Adrenal gland (tissue), 12 donors: Measurements from ENCODE around the gene CCDC93. TPM values are rescaled to one million over a fixed set of nuclear protein-coding genes. Genes with fewer than 3 reads are reported as not detected.

Experiments used
- DNase-seq, 7 donors: peaks; one replicate each; pipeline ENCODE4 v3.0.0-alpha.2; 2019 to 2020
- H3K27ac ChIP-seq, 5 donors: fragments of 200-600 bp; sonication (generic) in 4 of 5; 1 replicate in 3 of 5; 2 replicates in 2 of 5; pipeline versions ENCODE4 v1.5.1 to v1.8.0; 2016 to 2020; ENCODE audit warnings: mild to moderate bottlenecking in 1 of 5
- H3K27me3 ChIP-seq: fragments of 200-600 bp; 2 replicates; pipeline ENCODE4 v1.8.0; 2021
- H3K36me3 ChIP-seq, 2 donors: fragments of 200-600 bp; replicated peaks in 1 of 2; 1 replicate in 1 of 2; 2 replicates in 1 of 2; pipeline versions ENCODE4 v1.5.1 to v1.8.0; 2018 to 2022
- H3K4me1 ChIP-seq, 2 donors: fragments of 200-600 bp; replicated peaks in 1 of 2; 1 replicate in 1 of 2; 2 replicates in 1 of 2; pipeline versions ENCODE4 v1.5.1 to v1.8.0; 2018 to 2021
- H3K4me3 ChIP-seq, 4 donors: fragments of 200-600 bp; sonication (generic) in 3 of 4; one replicate each; pipeline ENCODE4 v1.5.1; 2016 to 2018
- H3K9me3 ChIP-seq, 3 donors: fragments of 200-600 bp; sonication (generic) in 1 of 3; replicated peaks in 1 of 3; 1 replicate in 2 of 3; 2 replicates in 1 of 3; pipeline versions ENCODE4 v1.5.1 to v1.8.0; 2016 to 2021
- POLR2A ChIP-seq, 2 donors: fragments of 450-650 bp; IDR thresholded peaks; one replicate each; pipeline ENCODE4 v1.6.1; 2017; ENCODE audit warnings: antibody characterized with exemption in 2 of 2, mild to moderate bottlenecking in 2 of 2, moderate library complexity in 1 of 2
- WGBS, 4 donors: extraction: QIAGEN DNeasy Blood & Tissue Kit in 2 of 4; methylation state at CpG; one replicate each; pipeline versions ENCODE4 v1.1.5 to v1.1.7; 2013 to 2017; 5-methylcytosine and 5-hydroxymethylcytosine counted together
- intact Hi-C, 2 donors: fragments of 100-400 bp; cut with DNase I; formaldehyde crosslinking; loops; one replicate each; pipeline versions ENCODE4 v1.14.1 to v1.15.0; 2022 to 2023
- polyA plus RNA-seq, 3 donors: library from polyadenylated mRNA; stranded (reverse); fragments of 200-250 nt in 2 of 3; fragments of 350-450 nt in 1 of 3; fragmentation: Illumina TruSeq in 1 of 3; extraction: RNeasy Lipid Tissue Mini Kit (QIAGEN cat#74804) in 1 of 3; gene quantifications; one replicate each; pipeline ENCODE4 v1.2.3, GENCODE V29; 2013 to 2014
- total RNA-seq, 9 donors: library from RNA; depleted of rRNA in 4 of 9; stranded (reverse); fragments of >200 nt in 4 of 9; fragments of 120-200 nt in 1 of 9; fragmentation: NEBNext Ultra II Directional in 1 of 9; extraction: Animal tissue kit (Norgen Biotek cat#: 25700) in 1 of 9; gene quantifications; one replicate each; pipeline versions ENCODE4 v1.1.0 to v1.2.4, GENCODE V29; 2013 to 2023
- TF ChIP-seq, protein P1 (sequence below), 6 experiments: fragments of 450-650 bp in 4 of 6; fragments of 200-600 bp in 2 of 6; sonication (generic) in 1 of 6; IDR thresholded peaks; 1 replicate in 5 of 6; 2 replicates in 1 of 6; pipeline versions ENCODE4 v1.5.1 to v1.8.0; 2016 to 2021; ENCODE audit warnings: antibody characterized with exemption in 6 of 6, mild to moderate bottlenecking in 2 of 6, moderate library complexity in 1 of 6
- donor health status: healthy with polysubstance abuse.
- donor health status: Bipolar disorder and iron deficiency.
- donor health status: DM: yes; HTN: yes; CAD: no.
- donor health status: DM: no; HTN: no; CAD: no.
- donor health status: DM: no; HTN: no; CAD: no.
- donor health status: DM: yes; HTN: yes; CAD: no.

CCDC93 gene
- total and polyA plus RNA-seq, 12 donors = 10.9 to 50.6 (median 33.8) TPM

GRCh38 chr2:117945296-117945695, 68.6 kb downstream of the CCDC93 start:
- Histone ChIP-seq H3K9me3 (no peaks in the 10 kb centered on the region), H3K27me3 (no peaks in the 10 kb centered on the region), H3K4me3 (no peak overlapping the region), H3K27ac (peak overlapping the region in 2 of 5 donors; percentile 0 to 9), H3K4me1 (peaks cover 10 to 21% of the 10 kb centered on the region in 2 donors), H3K36me3 (peaks cover 0 to 92% of the 10 kb centered on the region in 2 donors)
- WGBS, 4 donors = 67 to 82% (median 71%) methylated on average over 5 of the region's 5 CpGs
- intact Hi-C loops = loop anchor here in 1 of 2 donors (10.0 kb wide), 2 partner anchors 50 to 110 kb away; no protein-coding TSS in a partner anchor
- DNase-seq = peak in 2 of 7 donors; percentile 28 to 58
- TF ChIP-seq, protein P1, sequence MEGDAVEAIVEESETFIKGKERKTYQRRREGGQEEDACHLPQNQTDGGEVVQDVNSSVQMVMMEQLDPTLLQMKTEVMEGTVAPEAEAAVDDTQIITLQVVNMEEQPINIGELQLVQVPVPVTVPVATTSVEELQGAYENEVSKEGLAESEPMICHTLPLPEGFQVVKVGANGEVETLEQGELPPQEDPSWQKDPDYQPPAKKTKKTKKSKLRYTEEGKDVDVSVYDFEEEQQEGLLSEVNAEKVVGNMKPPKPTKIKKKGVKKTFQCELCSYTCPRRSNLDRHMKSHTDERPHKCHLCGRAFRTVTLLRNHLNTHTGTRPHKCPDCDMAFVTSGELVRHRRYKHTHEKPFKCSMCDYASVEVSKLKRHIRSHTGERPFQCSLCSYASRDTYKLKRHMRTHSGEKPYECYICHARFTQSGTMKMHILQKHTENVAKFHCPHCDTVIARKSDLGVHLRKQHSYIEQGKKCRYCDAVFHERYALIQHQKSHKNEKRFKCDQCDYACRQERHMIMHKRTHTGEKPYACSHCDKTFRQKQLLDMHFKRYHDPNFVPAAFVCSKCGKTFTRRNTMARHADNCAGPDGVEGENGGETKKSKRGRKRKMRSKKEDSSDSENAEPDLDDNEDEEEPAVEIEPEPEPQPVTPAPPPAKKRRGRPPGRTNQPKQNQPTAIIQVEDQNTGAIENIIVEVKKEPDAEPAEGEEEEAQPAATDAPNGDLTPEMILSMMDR (IDR thresholded peaks at IDR 0.05) = no peak
- no peak for TF ChIP-seq POLR2A (IDR thresholded peaks at IDR 0.05)

DNA sequence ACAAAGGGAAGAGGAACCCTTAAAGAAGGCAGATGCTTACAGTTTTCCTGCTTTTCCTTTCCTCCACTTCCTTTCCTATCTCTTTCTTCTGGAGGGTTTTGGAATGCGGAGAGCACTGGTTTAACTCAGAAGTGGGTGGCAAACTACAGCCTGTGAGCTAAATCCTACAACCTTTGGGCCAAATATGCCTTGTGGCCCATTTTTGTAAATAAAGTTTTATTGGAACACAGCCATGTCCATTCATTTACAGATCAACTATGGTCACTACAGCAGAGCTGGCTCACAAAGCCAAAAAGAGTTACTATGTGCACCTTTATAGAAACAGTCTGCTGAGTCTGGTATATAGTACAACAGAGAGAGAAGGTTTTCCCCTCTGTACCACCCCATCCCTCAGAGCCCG, 69.1 kb downstream of the CCDC93 start:
- 98 to 100% (median 100%) methylated on average over 2 of the region's 2 CpGs for WGBS, 4 donors
- Histone ChIP-seq H3K4me1 (peaks cover 10 to 21% of the 10 kb centered on the region in 2 donors), H3K4me3 (no peak overlapping the region), H3K27me3 (no peaks in the 10 kb centered on the region), H3K27ac (peak overlapping the region in 2 of 5 donors; percentile 0 to 9), H3K36me3 (peaks cover 0 to 92% of the 10 kb centered on the region in 2 donors), H3K9me3 (no peaks in the 10 kb centered on the region)
- TF ChIP-seq, protein P1 (IDR thresholded peaks at IDR 0.05) = no peak
- no peak for TF ChIP-seq POLR2A (IDR thresholded peaks at IDR 0.05)
- intact Hi-C loops = loop anchor here in 1 of 2 donors (10.0 kb wide), 2 partner anchors 50 to 110 kb away; no protein-coding TSS in a partner anchor
- no peak for DNase-seq

GRCh38 chr2:117943013-117943672, 70.7 kb downstream of the CCDC93 start:
- TF ChIP-seq POLR2A (IDR thresholded peaks at IDR 0.05) = no peak
- TF ChIP-seq, protein P1 (IDR thresholded peaks at IDR 0.05) = no peak
- intact Hi-C loops = loop anchor here in 1 of 2 donors (10.0 kb wide), 2 partner anchors 52 to 108 kb away; no protein-coding TSS in a partner anchor
- H3K27me3 ChIP-seq = no peaks in the 10 kb centered on the region
- H3K4me3 ChIP-seq = no peak overlapping the region
- H3K27ac ChIP-seq = peak overlapping the region in 3 of 5 donors; percentile 33 to 64 (median 63)
- 46 to 61% (median 49%) methylated on average over 3 of the region's 3 CpGs for WGBS, 4 donors
- no peaks in the 10 kb centered on the region for H3K9me3 ChIP-seq
- H3K36me3 ChIP-seq = peaks cover 0 to 94% of the 10 kb centered on the region in 2 donors
- DNase-seq = peak in 5 of 7 donors; percentile 13 to 49 (median 39)
- peaks cover 10 to 21% of the 10 kb centered on the region in 2 donors for H3K4me1 ChIP-seq

- H3K4me1 ChIP-seq = peaks cover 13 to 21% of the 10 kb centered on the region in 2 donors
- H3K36me3 ChIP-seq = peaks cover 0 to 95% of the 10 kb centered on the region in 2 donors
- no peak for DNase-seq
- no peak for TF ChIP-seq POLR2A (IDR thresholded peaks at IDR 0.05)
- TF ChIP-seq, protein P1 (IDR thresholded peaks at IDR 0.05) = no peak
- no peaks in the 10 kb centered on the region for H3K27me3 ChIP-seq
- H3K4me3 ChIP-seq = no peak overlapping the region
- 66 to 84% (median 74%) methylated on average over 2 of the region's 2 CpGs for WGBS, 4 donors
- H3K9me3 ChIP-seq = no peaks in the 10 kb centered on the region
- intact Hi-C loops = loop anchor here in 1 of 2 donors (10.0 kb wide), 2 partner anchors 52 to 108 kb away; no protein-coding TSS in a partner anchor
- H3K27ac ChIP-seq = peak overlapping the region in 3 of 5 donors; percentile 33 to 64 (median 63)
These were observed 71.3 kb downstream of the CCDC93 start for GRCh38 chr2:117942551-117942950.
